Measurements from ENCODE around the gene UBXN4. TPM values are rescaled to one million over a fixed set of nuclear protein-coding genes. Genes with fewer than 3 reads are reported as not detected.

UBXN4 gene
- total RNA-seq, 1 donor from 2014 or later = 70.5 TPM

Small RNAs within 50 kb of the gene (small RNA-seq; reads per million reads assigned to genes)
- gene RF00019 = not detected

Other genes starting within 250 kb of the UBXN4 start
- 13.5 TPM for gene ZRANB3, start 210.6 kb upstream of the UBXN4 start, total RNA-seq
- 93.8 TPM for gene R3HDM1, start 210.4 kb upstream of the UBXN4 start, total RNA-seq
- not detected for gene LCT, start 95.3 kb downstream of the UBXN4 start, total RNA-seq
- gene MCM6, start 134.6 kb downstream of the UBXN4 start, total RNA-seq = 20.8 TPM
- 54.6 TPM for gene DARS1, start 243.8 kb downstream of the UBXN4 start, total RNA-seq

Data from frontal cortex (tissue), 1 donor.